PC-3 (cell line): ENCODE measurements around the gene PRM2. TPM values are rescaled to one million over a fixed set of nuclear protein-coding genes. Genes with fewer than 3 reads are reported as not detected.
"Not testable (repeated sequence)": the region's sequence is repeated elsewhere in the genome, so short reads cannot be mapped to it uniquely, and the experiment has no call there.

ENCODE experiments used
- ATAC-seq: fragments of 200-7000 bp; cut with Tn5 transposase; 2 replicates; pipeline ENCODE4 v1.9.1; 2020; ENCODE audit warnings: mild to moderate bottlenecking, moderate library complexity
- BruUV-seq: library from RNA; stranded (reverse); fragments of 400-500 nt; replicated peaks from 2 replicates; lab custom pipeline; 2021; lab: Mats Ljungman, UMichigan
- CTCF ChIA-PET: fragments of 300-600 bp; sonication (Branson Sonifier 250); formaldehyde crosslinking; loops from one replicate; lab custom pipeline; 2022; ENCODE audit warnings: antibody characterized with exemption; lab: Charles Lee
- POLR2A ChIA-PET: fragments of 300-600 bp; sonication (Branson Sonifier 250); formaldehyde crosslinking; loops from one replicate; lab custom pipeline; 2022; ENCODE audit warnings: antibody characterized with exemption; ENCODE audit not compliant: unreplicated experiment; lab: Charles Lee
- DNase-seq: peaks from one replicate; pipeline ENCODE4 v3.0.0-alpha.2; 2015
- H2AFZ ChIP-seq: fragments of 300-600 bp; sonication (generic); 2 replicates; pipeline ENCODE4 v1.6.0; 2016; ENCODE audit warnings: antibody characterized with exemption, low read length
- H3F3A ChIP-seq: fragments of 300-600 bp; sonication (generic); one replicate; pipeline ENCODE4 v1.6.0; 2017; ENCODE audit warnings: antibody characterized with exemption, low read length, control low read depth, mild to moderate bottlenecking; ENCODE audit not compliant: unreplicated experiment
- H3K27ac ChIP-seq: fragments of 300-600 bp; sonication (generic); 2 replicates; pipeline ENCODE4 v1.5.1; 2016; ENCODE audit warnings: mild to moderate bottlenecking, low read length
- H3K27me3 ChIP-seq: fragments of 300-600 bp; sonication (generic); 2 replicates; pipeline ENCODE4 v1.6.1; 2016; ENCODE audit warnings: low read length, mixed read lengths
- H3K36me3 ChIP-seq: fragments of 300-600 bp; sonication (generic); 2 replicates; pipeline ENCODE4 v1.6.1; 2016; ENCODE audit warnings: low read depth, mixed run types, low read length, mixed read lengths
- H3K4me1 ChIP-seq: fragments of 300-600 bp; sonication (generic); 2 replicates; pipeline ENCODE4 v1.5.1; 2016; ENCODE audit warnings: low read length; ENCODE audit not compliant: insufficient read depth
- H3K4me2 ChIP-seq: fragments of 300-600 bp; sonication (generic); 2 replicates; pipeline ENCODE4 v1.6.0; 2016; ENCODE audit warnings: low read length
- H3K4me3 ChIP-seq: fragments of 300-600 bp; sonication (generic); 2 replicates; pipeline ENCODE4 v1.5.1; 2016; ENCODE audit warnings: mild to moderate bottlenecking, low read length, mixed read lengths
- H3K79me2 ChIP-seq: fragments of 300-600 bp; sonication (generic); 2 replicates; pipeline ENCODE4 v1.6.1; 2017; ENCODE audit warnings: low read length, mixed read lengths
- H3K9ac ChIP-seq: fragments of 300-600 bp; sonication (generic); 2 replicates; pipeline ENCODE4 v1.6.0; 2016; ENCODE audit warnings: mild to moderate bottlenecking, low read length
- H3K9me2 ChIP-seq: fragments of 300-600 bp; sonication (generic); replicated peaks from 2 replicates; pipeline ENCODE4 v1.6.1; 2016; ENCODE audit warnings: mixed run types, low read length, mixed read lengths
- H3K9me3 ChIP-seq: fragments of 300-600 bp; sonication (generic); 2 replicates; pipeline ENCODE4 v1.6.1; 2016; ENCODE audit warnings: low read length, mixed read lengths
- H4K20me1 ChIP-seq: fragments of 300-600 bp; sonication (generic); 2 replicates; pipeline ENCODE4 v1.6.1; 2016; ENCODE audit warnings: low read length, mixed read lengths
- CTCF ChIP-seq: fragments of 300-600 bp; sonication (generic); conservative IDR thresholded peaks from 2 replicates; pipeline ENCODE4 v1.5.1; 2017; ENCODE audit warnings: antibody characterized with exemption, low read depth, mild to moderate bottlenecking, low read length
- EZH2 ChIP-seq: fragments of 300-600 bp; sonication (generic); IDR thresholded peaks from one replicate; pipeline ENCODE4 v1.6.1; 2017; ENCODE audit warnings: antibody characterized with exemption, mild to moderate bottlenecking, low read length; ENCODE audit not compliant: unreplicated experiment
- EZH2phosphoT487 ChIP-seq: fragments of 300-600 bp; sonication (generic); IDR thresholded peaks from 2 replicates; pipeline ENCODE4 v1.6.1; 2018; ENCODE audit warnings: mild to moderate bottlenecking, antibody characterized with exemption, low read length, borderline replicate concordance
- intact Hi-C: fragments of 100-400 bp; cut with micrococcal nuclease; formaldehyde crosslinking; loops from 2 replicates; pipeline ENCODE4 v1.9.0; 2023
- total RNA-seq: library from RNA; depleted of rRNA; stranded (reverse); fragments of >200 nt; gene quantifications from 2 replicates; pipeline ENCODE4 v1.2.3, GENCODE V29; 2014

Gene PRM2
- total RNA-seq, 1 experiment from 2014 or later = not detected

- no peak for DNase-seq
- no peak overlapping the region for H3K27ac ChIP-seq
- no peaks in the 10 kb centered on the region for H3K9me3 ChIP-seq
- no peaks in the 10 kb centered on the region for H4K20me1 ChIP-seq
- H3K4me2 ChIP-seq = no peak overlapping the region
- no peak for ATAC-seq
- BruUV-seq = no TSS peak
- H3K27me3 ChIP-seq = no peaks in the 10 kb centered on the region
- POLR2A ChIA-PET = no interaction called here
- intact Hi-C loops = no loop called here
- H3K4me1 ChIP-seq = no peaks in the 10 kb centered on the region
- no peaks in the 10 kb centered on the region for H3F3A ChIP-seq
- H2AFZ ChIP-seq = no peak overlapping the region
- H3K36me3 ChIP-seq = no peaks in the 10 kb centered on the region
- H3K9me2 ChIP-seq = no peaks in the 10 kb centered on the region
- H3K4me3 ChIP-seq = no peak overlapping the region
- CTCF ChIA-PET = no interaction called here
- no peaks in the 10 kb centered on the region for H3K79me2 ChIP-seq
- TF ChIP-seq CTCF (no peak), EZH2 (no peak), EZH2phosphoT487 (no peak)
- no peak overlapping the region for H3K9ac ChIP-seq
These were observed 14.0 kb upstream of the PRM2 start for GRCh38 chr16:11290102-11290893.

- BruUV-seq, H3K9ac ChIP-seq, H3K4me1 ChIP-seq, H3K27ac ChIP-seq, H3F3A ChIP-seq, H3K36me3 ChIP-seq, POLR2A ChIA-PET, H3K4me3 ChIP-seq, H3K79me2 ChIP-seq, DNase-seq, intact Hi-C loops, H3K4me2 ChIP-seq, H4K20me1 ChIP-seq, H2AFZ ChIP-seq, ATAC-seq, CTCF ChIA-PET, H3K9me3 ChIP-seq, H3K9me2 ChIP-seq, H3K27me3 ChIP-seq: not testable (repeated sequence)
These were observed 13.4 kb upstream of the PRM2 start for GRCh38 chr16:11289696-11290095.

- no peaks in the 10 kb centered on the region for H3F3A ChIP-seq
- ATAC-seq (no peak), DNase-seq (no peak)
- H3K9me3 ChIP-seq = no peaks in the 10 kb centered on the region
- H3K9ac ChIP-seq = no peak overlapping the region
- no peak overlapping the region for H3K4me2 ChIP-seq
- no peaks in the 10 kb centered on the region for H3K27me3 ChIP-seq
- no peaks in the 10 kb centered on the region for H3K9me2 ChIP-seq
- H3K4me3 ChIP-seq = no peak overlapping the region
- intact Hi-C loops = no loop called here
- no TSS peak for BruUV-seq
- CTCF ChIA-PET = no interaction called here
- H3K4me1 ChIP-seq = no peaks in the 10 kb centered on the region
- H2AFZ ChIP-seq = no peak overlapping the region
- POLR2A ChIA-PET = no interaction called here
- H3K27ac ChIP-seq = no peak overlapping the region
- H4K20me1 ChIP-seq = no peaks in the 10 kb centered on the region
- no peaks in the 10 kb centered on the region for H3K36me3 ChIP-seq
- no peak for TF ChIP-seq EZH2
- no peak for TF ChIP-seq CTCF
- TF ChIP-seq EZH2phosphoT487 = no peak
- no peaks in the 10 kb centered on the region for H3K79me2 ChIP-seq
These were observed 12.9 kb upstream of the PRM2 start for GRCh38 chr16:11289202-11289601.
